H9 (cell line): Measurements from ENCODE around the gene OR51M1. TPM values are rescaled to one million over a fixed set of nuclear protein-coding genes. Genes with fewer than 3 reads are reported as not detected.

Experiments used
- DNase-seq: peaks from one replicate; pipeline ENCODE4 v3.0.0-alpha.2; 2017
- H2AFZ ChIP-seq: one replicate; pipeline ENCODE4 v1.6.1; 2013; ENCODE audit warnings: mild to moderate bottlenecking, low read length, control low read depth, moderate library complexity
- H2AK5ac ChIP-seq: 2 replicates; pipeline ENCODE4 v1.6.1; 2013; ENCODE audit warnings: low read length, control low read depth, mixed read lengths; ENCODE audit not compliant: insufficient read length
- H2BK120ac ChIP-seq: one replicate; pipeline ENCODE4 v1.6.1; 2013; ENCODE audit warnings: low read depth, mild to moderate bottlenecking, low read length, control low read depth, inconsistent platforms; ENCODE audit not compliant: poor library complexity, severe bottlenecking
- H2BK12ac ChIP-seq: 2 replicates; pipeline ENCODE4 v1.6.1; 2013; ENCODE audit warnings: low read length, control low read depth, mixed read lengths, low read depth; ENCODE audit not compliant: insufficient read length
- H2BK15ac ChIP-seq: 2 replicates; pipeline ENCODE4 v1.6.1; 2013; ENCODE audit warnings: low read depth, low read length, control low read depth
- H2BK20ac ChIP-seq: one replicate; pipeline ENCODE4 v1.6.1; 2013; ENCODE audit warnings: low read depth, mild to moderate bottlenecking, low read length, control low read depth, inconsistent platforms; ENCODE audit not compliant: poor library complexity, severe bottlenecking
- H2BK5ac ChIP-seq: 2 replicates; pipeline ENCODE4 v1.6.1; 2013; ENCODE audit warnings: low read length, control low read depth, mixed read lengths; ENCODE audit not compliant: insufficient read length
- H3K14ac ChIP-seq: 2 replicates; pipeline ENCODE4 v1.6.1; 2013; ENCODE audit warnings: low read length, control low read depth; ENCODE audit not compliant: insufficient read depth
- H3K18ac ChIP-seq: 2 replicates; pipeline ENCODE4 v1.6.1; 2013; ENCODE audit warnings: low read depth, mild to moderate bottlenecking, mixed read lengths, low read length, control low read depth; ENCODE audit not compliant: insufficient read length
- H3K23ac ChIP-seq: 2 replicates; pipeline ENCODE4 v1.6.1; 2013; ENCODE audit warnings: low read length, control low read depth, mixed read lengths, low read depth; ENCODE audit not compliant: insufficient read length
- H3K23me2 ChIP-seq: 2 replicates; pipeline ENCODE4 v1.6.1; 2013; ENCODE audit warnings: low read depth, mild to moderate bottlenecking, mixed read lengths, low read length, control low read depth; ENCODE audit not compliant: insufficient read length, poor library complexity, severe bottlenecking
- H3K27ac ChIP-seq: 2 replicates; pipeline ENCODE4 v1.5.1; 2013; ENCODE audit warnings: low read length, control low read depth, mixed read lengths, low read depth; ENCODE audit not compliant: insufficient read length
- H3K27me3 ChIP-seq: 2 replicates; pipeline ENCODE4 v1.6.1; 2013; ENCODE audit warnings: low read length, control low read depth, inconsistent platforms; ENCODE audit not compliant: insufficient read depth
- H3K4ac ChIP-seq: 2 replicates; pipeline ENCODE4 v1.6.1; 2013; ENCODE audit warnings: low read depth, mild to moderate bottlenecking, control low read depth, inconsistent platforms, low read length, moderate library complexity
- H3K4me1 ChIP-seq: 2 replicates; pipeline ENCODE4 v1.6.1; 2013; ENCODE audit warnings: low read length, control low read depth, inconsistent platforms; ENCODE audit not compliant: insufficient read depth
- H3K4me2 ChIP-seq: 2 replicates; pipeline ENCODE4 v1.6.1; 2013; ENCODE audit warnings: low read length, control low read depth, mixed read lengths; ENCODE audit not compliant: insufficient read length, insufficient read depth
- H3K56ac ChIP-seq: 2 replicates; pipeline ENCODE4 v1.6.1; 2013; ENCODE audit warnings: low read depth, mild to moderate bottlenecking, mixed read lengths, low read length, control low read depth; ENCODE audit not compliant: insufficient read length
- H3K79me1 ChIP-seq: 2 replicates; pipeline ENCODE4 v1.6.1; 2013; ENCODE audit warnings: low read depth, mild to moderate bottlenecking, moderate library complexity, low read length, control low read depth, inconsistent platforms; ENCODE audit not compliant: insufficient read depth, poor library complexity, severe bottlenecking
- H3K79me2 ChIP-seq: 2 replicates; pipeline ENCODE4 v1.6.1; 2013; ENCODE audit warnings: low read length, control low read depth, inconsistent platforms; ENCODE audit not compliant: insufficient read depth
- H3K9ac ChIP-seq: 2 replicates; pipeline ENCODE4 v1.6.1; 2013; ENCODE audit warnings: low read length, control low read depth, mixed read lengths; ENCODE audit not compliant: insufficient read length; ENCODE audit errors: extremely low read depth
- H3K9me3 ChIP-seq: one replicate; pipeline ENCODE4 v1.6.1; 2013; ENCODE audit warnings: low read depth, low read length, inconsistent platforms; ENCODE audit not compliant: control insufficient read depth
- H3T11ph ChIP-seq: one replicate; pipeline ENCODE4 v1.6.1; 2013; ENCODE audit warnings: mild to moderate bottlenecking, low read length, control low read depth, inconsistent platforms
- H4K20me1 ChIP-seq: one replicate; pipeline ENCODE4 v1.6.1; 2013; ENCODE audit not compliant: control insufficient read depth, insufficient read length, insufficient read depth
- H4K5ac ChIP-seq: 2 replicates; pipeline ENCODE4 v1.6.1; 2013; ENCODE audit warnings: low read depth, mild to moderate bottlenecking, mixed read lengths, low read length, control low read depth; ENCODE audit not compliant: insufficient read length
- H4K8ac ChIP-seq: replicated peaks from 2 replicates; pipeline ENCODE4 v1.6.1; 2013; ENCODE audit warnings: low read length, control low read depth, mixed read lengths, low read depth; ENCODE audit not compliant: insufficient read length
- H4K91ac ChIP-seq: 2 replicates; pipeline ENCODE4 v1.6.1; 2013; ENCODE audit warnings: low read depth, mild to moderate bottlenecking, moderate library complexity, mixed read lengths, low read length, control low read depth; ENCODE audit not compliant: insufficient read length
- H3K27ac Mint-ChIP-seq, 3 experiments: 2 replicates in 2 of 3; 3 replicates in 1 of 3; pipeline ENCODE4 v1.8.0; 2020 to 2021; ENCODE audit warnings: mixed read lengths in 3 of 3, mild to moderate bottlenecking in 1 of 3, moderate library complexity in 1 of 3
- H3K27me3 Mint-ChIP-seq: 2 replicates; pipeline ENCODE4 v1.8.0; 2021; ENCODE audit warnings: low read depth, mild to moderate bottlenecking, moderate library complexity, mixed read lengths
- H3K36me3 Mint-ChIP-seq, 3 experiments: 2 replicates in 2 of 3; 3 replicates in 1 of 3; pipeline ENCODE4 v1.8.0; 2020 to 2021; ENCODE audit warnings: low read depth in 3 of 3, mixed read lengths in 3 of 3; ENCODE audit not compliant: insufficient read depth in 1 of 3
- H3K4me1 Mint-ChIP-seq, 2 experiments: 2 replicates each; pipeline ENCODE4 v1.8.0; 2020; ENCODE audit warnings: mixed read lengths in 2 of 2
- H3K4me3 Mint-ChIP-seq, 2 experiments: 2 replicates in 1 of 2; 3 replicates in 1 of 2; pipeline ENCODE4 v1.8.0; 2020 to 2021; ENCODE audit warnings: mild to moderate bottlenecking in 2 of 2, mixed read lengths in 2 of 2, moderate library complexity in 1 of 2
- H3K9me3 Mint-ChIP-seq, 2 experiments: 2 replicates in 1 of 2; 3 replicates in 1 of 2; pipeline ENCODE4 v1.8.0; 2020; ENCODE audit warnings: mild to moderate bottlenecking in 2 of 2, mixed read lengths in 2 of 2, moderate library complexity in 1 of 2
- total RNA-seq: library from RNA; stranded (reverse); gene quantifications from 2 replicates; pipeline ENCODE4 v1.2.1, GENCODE V29; 2021
- TF ChIP-seq, protein P1 (sequence below): fragments of 200-600 bp; sonication (generic); conservative IDR thresholded peaks from 3 replicates; pipeline ENCODE4 v1.8.0; 2021; ENCODE audit warnings: antibody characterized with exemption, mild to moderate bottlenecking

The OR51M1 gene
- total RNA-seq, 1 experiment from 2014 or later: not detected

DNA sequence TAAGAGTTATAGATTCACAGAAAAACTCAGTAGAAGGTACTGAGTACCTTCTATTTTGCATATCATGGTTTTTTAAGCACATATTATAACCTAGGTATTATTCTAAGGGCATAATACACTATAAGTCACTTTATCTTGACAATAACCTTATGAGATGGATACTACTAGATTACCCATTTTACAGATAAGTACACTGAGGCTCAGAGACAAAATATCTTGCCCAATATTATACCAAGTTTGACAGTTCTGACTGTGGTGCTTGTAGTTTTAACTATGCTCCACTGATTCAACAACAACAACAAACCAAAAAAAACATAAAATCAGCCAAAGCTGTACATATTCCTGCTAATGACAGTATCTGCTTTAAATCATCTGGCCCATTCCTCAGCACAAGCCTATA, 10.5 kb downstream of the OR51M1 start:
- Histone ChIP-seq H3K4ac (no peak overlapping the region), H3K27me3 (no peaks in the 10 kb centered on the region), H2AFZ (no peak overlapping the region), H3K14ac (no peak overlapping the region), H3K79me1 (no peaks in the 10 kb centered on the region), H3K23ac (no peak overlapping the region), H3K23me2 (no peaks in the 10 kb centered on the region), H2BK12ac (no peak overlapping the region), H2BK120ac (no peak overlapping the region), H3K9ac (no peak overlapping the region), H3K56ac (no peak overlapping the region), H2BK15ac (no peak overlapping the region), H3K9me3 (no peaks in the 10 kb centered on the region), H3K4me1 (no peaks in the 10 kb centered on the region), H4K8ac (no peak overlapping the region), H2AK5ac (no peak overlapping the region), H3K4me2 (no peak overlapping the region), H3T11ph (no peak overlapping the region), H2BK5ac (no peak overlapping the region), H2BK20ac (no peak overlapping the region), H3K27ac (no peak overlapping the region), H4K5ac (no peak overlapping the region), H3K18ac (no peak overlapping the region), H4K91ac (no peak overlapping the region), H4K20me1 (no peaks in the 10 kb centered on the region), H3K79me2 (no peaks in the 10 kb centered on the region)
- Mint-ChIP-seq H3K4me3 (no peak overlapping the region), H3K27me3 (peaks cover 3% of the 10 kb centered on the region; the same call in 1 of the 2 replicates), H3K9me3 (peaks cover 0 to 2% of the 10 kb centered on the region in 2 experiments; a peak in 1 of 5 replicates), H3K4me1 (peaks cover 4% of the 10 kb centered on the region in 2 experiments; a peak in 1 of 4 replicates), H3K36me3 (no peaks in the 10 kb centered on the region), H3K27ac (no peak overlapping the region)
- TF ChIP-seq, protein P1, sequence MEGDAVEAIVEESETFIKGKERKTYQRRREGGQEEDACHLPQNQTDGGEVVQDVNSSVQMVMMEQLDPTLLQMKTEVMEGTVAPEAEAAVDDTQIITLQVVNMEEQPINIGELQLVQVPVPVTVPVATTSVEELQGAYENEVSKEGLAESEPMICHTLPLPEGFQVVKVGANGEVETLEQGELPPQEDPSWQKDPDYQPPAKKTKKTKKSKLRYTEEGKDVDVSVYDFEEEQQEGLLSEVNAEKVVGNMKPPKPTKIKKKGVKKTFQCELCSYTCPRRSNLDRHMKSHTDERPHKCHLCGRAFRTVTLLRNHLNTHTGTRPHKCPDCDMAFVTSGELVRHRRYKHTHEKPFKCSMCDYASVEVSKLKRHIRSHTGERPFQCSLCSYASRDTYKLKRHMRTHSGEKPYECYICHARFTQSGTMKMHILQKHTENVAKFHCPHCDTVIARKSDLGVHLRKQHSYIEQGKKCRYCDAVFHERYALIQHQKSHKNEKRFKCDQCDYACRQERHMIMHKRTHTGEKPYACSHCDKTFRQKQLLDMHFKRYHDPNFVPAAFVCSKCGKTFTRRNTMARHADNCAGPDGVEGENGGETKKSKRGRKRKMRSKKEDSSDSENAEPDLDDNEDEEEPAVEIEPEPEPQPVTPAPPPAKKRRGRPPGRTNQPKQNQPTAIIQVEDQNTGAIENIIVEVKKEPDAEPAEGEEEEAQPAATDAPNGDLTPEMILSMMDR: no peak
- DNase-seq: no peak
